ENCODE measurements around the gene SCARB1. TPM values are rescaled to one million over a fixed set of nuclear protein-coding genes. Genes with fewer than 3 reads are reported as not detected.
"Not testable (repeated sequence)": the region's sequence is repeated elsewhere in the genome, so short reads cannot be mapped to it uniquely, and the experiment has no call there.

Gene SCARB1
- total and polyA plus RNA-seq, 2 experiments from 2014 or later = 50.4 to 90.0 TPM

DNA sequence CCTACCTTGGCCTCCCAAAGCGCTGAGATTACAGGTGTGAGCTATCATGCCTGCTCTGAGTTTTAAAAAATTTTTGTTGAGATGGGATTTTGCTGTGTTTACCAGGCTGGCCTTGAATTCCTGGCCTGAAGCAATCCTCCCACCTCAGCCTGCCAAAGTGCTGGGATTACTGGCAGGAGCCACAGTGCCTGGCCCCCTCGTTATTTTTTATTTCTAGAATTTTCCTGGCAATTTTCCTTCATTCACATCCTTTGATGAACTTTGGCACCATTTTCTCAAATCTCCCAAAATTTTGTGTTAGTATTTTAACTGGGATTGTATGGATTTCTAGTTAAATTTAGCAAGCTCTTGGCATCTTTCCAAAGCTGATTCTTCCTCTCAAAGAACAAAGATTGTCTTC is 24.6 kb upstream of the SCARB1 start:
- H3K27ac ChIP-seq = no peak overlapping the region
- H3K27me3 ChIP-seq = no peaks in the 10 kb centered on the region
- WGBS (ENCODE audit: low lambda C conversion rate, missing lambda C conversion rate) = 76% methylated on average over 2 of the region's 2 CpGs
- H2AFZ ChIP-seq = no peak overlapping the region
- H3K79me2 ChIP-seq = no peaks in the 10 kb centered on the region
- H4K20me1 ChIP-seq (ENCODE audit: insufficient read depth, poor library complexity, severe bottlenecking) = no peaks in the 10 kb centered on the region
- H3K36me3 ChIP-seq (replicated peaks; ENCODE audit: insufficient read depth, low read depth) = no peaks in the 10 kb centered on the region
- H3K9me3 ChIP-seq (ENCODE audit: low read depth) = no peaks in the 10 kb centered on the region
- no peak for DNase-seq (ENCODE audit: low spot score)
- no peak overlapping the region for H3K4me2 ChIP-seq
- no peaks in the 10 kb centered on the region for H3K9me2 ChIP-seq (replicated peaks; ENCODE audit: insufficient read depth)
- TF ChIP-seq, protein P1, sequence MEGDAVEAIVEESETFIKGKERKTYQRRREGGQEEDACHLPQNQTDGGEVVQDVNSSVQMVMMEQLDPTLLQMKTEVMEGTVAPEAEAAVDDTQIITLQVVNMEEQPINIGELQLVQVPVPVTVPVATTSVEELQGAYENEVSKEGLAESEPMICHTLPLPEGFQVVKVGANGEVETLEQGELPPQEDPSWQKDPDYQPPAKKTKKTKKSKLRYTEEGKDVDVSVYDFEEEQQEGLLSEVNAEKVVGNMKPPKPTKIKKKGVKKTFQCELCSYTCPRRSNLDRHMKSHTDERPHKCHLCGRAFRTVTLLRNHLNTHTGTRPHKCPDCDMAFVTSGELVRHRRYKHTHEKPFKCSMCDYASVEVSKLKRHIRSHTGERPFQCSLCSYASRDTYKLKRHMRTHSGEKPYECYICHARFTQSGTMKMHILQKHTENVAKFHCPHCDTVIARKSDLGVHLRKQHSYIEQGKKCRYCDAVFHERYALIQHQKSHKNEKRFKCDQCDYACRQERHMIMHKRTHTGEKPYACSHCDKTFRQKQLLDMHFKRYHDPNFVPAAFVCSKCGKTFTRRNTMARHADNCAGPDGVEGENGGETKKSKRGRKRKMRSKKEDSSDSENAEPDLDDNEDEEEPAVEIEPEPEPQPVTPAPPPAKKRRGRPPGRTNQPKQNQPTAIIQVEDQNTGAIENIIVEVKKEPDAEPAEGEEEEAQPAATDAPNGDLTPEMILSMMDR (IDR thresholded peaks at IDR 0.05; ENCODE audit: poor library complexity) = no peak
- peaks cover 27% of the 10 kb centered on the region for H3K4me1 ChIP-seq (ENCODE audit: insufficient read depth)
- no peak overlapping the region for H3K4me3 ChIP-seq

DNA sequence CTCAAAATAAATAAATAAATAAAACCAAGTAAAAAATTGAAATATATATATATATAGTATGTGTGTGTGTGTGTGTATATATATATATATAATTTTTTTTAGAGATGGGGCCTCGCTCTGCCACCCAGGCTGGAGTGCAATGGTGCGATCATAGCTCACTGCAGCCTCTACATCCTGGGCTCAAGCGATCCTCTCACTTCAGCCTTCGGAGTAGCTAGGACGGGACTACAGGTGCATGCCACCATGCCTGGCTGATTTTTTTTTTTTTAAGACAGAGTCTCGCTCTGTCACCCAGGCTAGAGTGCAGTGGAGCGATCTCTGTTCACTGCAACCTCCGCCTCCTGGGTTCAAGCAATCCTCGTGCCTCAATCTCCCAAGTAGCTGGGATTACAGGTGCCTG is 24.1 kb upstream of the SCARB1 start:
- H3K27ac ChIP-seq; H4K20me1 ChIP-seq (ENCODE audit: insufficient read depth, poor library complexity, severe bottlenecking); H3K9me3 ChIP-seq (ENCODE audit: low read depth); H3K4me2 ChIP-seq; H3K79me2 ChIP-seq; H3K9me2 ChIP-seq (replicated peaks; ENCODE audit: insufficient read depth); H3K4me3 ChIP-seq; H3K27me3 ChIP-seq; H2AFZ ChIP-seq; H3K36me3 ChIP-seq (replicated peaks; ENCODE audit: insufficient read depth, low read depth); DNase-seq (ENCODE audit: low spot score): not testable (repeated sequence)
- H3K4me1 ChIP-seq (ENCODE audit: insufficient read depth) = peaks cover 27% of the 10 kb centered on the region
- WGBS (ENCODE audit: low lambda C conversion rate, missing lambda C conversion rate) = 98% methylated on average over 9 of the region's 9 CpGs

DNA sequence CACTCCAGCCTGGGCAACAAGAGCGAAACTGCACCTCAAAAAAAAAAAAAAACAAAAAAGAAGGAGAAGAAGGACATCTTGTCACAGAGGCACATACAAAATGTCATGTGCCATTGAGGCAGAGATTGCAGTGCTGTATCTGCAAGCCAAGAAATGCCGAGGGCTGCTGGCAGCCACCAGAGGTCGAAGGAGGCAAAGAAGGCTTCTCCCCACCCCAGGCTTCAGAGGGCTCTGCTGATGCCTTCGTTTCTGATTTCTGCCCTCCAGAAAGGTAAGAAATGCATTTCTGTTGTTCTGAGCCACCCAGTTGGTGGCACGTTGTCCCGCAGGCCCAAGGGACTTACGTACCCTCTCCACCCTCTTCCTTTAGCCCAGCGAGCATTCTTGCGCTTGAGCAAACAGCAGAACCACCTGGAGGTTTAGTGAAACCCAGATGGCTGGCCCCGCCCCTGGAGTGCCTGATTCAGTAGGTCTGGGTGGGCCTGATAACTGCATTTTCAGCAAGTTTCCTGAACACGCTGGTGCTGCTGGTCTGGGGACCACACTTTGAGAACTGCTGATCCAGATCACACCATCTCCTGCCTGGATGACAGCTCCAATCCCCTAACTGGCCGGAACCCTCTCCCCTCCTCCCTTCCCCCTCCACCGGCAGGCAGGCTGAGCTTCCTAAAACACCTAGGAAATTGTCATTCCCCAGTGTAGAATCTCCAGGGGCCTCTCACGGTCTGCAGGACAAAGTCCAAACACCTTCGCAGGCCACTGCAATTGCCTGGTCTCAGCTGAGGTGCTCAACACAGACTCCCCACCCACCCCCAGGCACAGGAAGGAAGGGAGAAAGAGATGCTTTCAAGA is 21.1 kb upstream of the SCARB1 start:
- no peaks in the 10 kb centered on the region for H3K9me2 ChIP-seq (replicated peaks; ENCODE audit: insufficient read depth)
- H3K27ac ChIP-seq = peak overlapping the region; percentile 77
- H2AFZ ChIP-seq = peak overlapping the region; percentile 0
- H3K27me3 ChIP-seq = no peaks in the 10 kb centered on the region
- no peaks in the 10 kb centered on the region for H3K36me3 ChIP-seq (replicated peaks; ENCODE audit: insufficient read depth, low read depth)
- WGBS (ENCODE audit: low lambda C conversion rate, missing lambda C conversion rate) = 31% methylated on average over 13 of the region's 15 CpGs
- no peaks in the 10 kb centered on the region for H4K20me1 ChIP-seq (ENCODE audit: insufficient read depth, poor library complexity, severe bottlenecking)
- TF ChIP-seq, protein P1 (IDR thresholded peaks at IDR 0.05; ENCODE audit: poor library complexity) = no peak
- TF ChIP-seq EZH2 (IDR thresholded peaks at IDR 0.05; ENCODE audit: borderline replicate concordance) (no peak), EZH2phosphoT487 (IDR thresholded peaks at IDR 0.05; ENCODE audit: low read depth, severe bottlenecking, unreplicated experiment) (no peak)
- no peaks in the 10 kb centered on the region for H3K79me2 ChIP-seq
- H3K9me3 ChIP-seq (ENCODE audit: low read depth) = no peaks in the 10 kb centered on the region
- H3K4me3 ChIP-seq = no peak overlapping the region
- H3K4me2 ChIP-seq = peak overlapping the region; percentile 40
- H3K4me1 ChIP-seq (ENCODE audit: insufficient read depth) = peaks cover 27% of the 10 kb centered on the region
- DNase-seq (ENCODE audit: low spot score) = peak; percentile 88

DNA sequence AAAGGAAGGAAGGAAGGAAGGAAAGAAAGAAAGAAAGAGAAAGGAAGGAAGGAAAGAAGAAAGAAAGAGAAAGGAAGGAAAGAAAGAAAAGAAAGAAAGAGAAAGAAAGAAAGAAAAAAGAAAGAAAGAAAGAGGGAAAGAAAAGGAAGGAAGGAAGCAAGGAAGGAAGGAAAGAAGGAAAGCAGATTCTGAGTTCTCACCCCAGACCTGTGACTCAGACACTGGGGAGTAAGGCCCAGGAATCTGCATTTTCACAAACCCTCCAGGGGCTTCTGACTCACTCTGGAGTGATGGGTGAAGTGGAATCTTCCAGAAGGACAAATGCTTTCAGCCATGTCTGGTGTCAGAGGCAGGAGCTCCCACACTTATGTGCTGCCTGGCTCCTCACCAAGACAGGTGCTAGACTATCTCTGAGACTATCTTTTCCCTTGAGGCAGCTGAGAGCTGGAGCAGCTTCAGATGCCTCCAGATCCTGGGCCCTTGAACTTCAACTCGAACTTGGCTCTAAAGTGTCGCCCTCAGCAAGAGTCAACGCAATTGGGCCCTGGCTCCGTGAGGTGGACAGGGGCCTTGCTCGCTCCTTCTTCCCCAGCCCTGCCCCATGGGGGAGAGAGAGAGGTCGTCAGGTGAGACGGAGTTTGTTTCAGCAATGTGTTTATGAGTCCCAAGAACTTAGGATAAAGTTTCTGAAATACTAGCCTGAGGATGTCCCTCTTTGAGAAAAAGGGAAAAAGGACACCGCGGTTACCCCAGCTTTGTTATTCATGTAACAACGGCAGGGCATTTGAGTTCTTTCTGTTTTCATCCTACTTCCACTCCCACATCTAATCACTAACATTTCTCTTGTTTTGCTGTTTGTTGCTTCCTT is 19.8 kb upstream of the SCARB1 start:
- Histone ChIP-seq H3K27ac (peak overlapping the region; percentile 77), H3K4me1 (ENCODE audit: insufficient read depth) (peaks cover 27% of the 10 kb centered on the region), H3K27me3 (no peaks in the 10 kb centered on the region), H3K4me3 (no peak overlapping the region), H3K36me3 (replicated peaks; ENCODE audit: insufficient read depth, low read depth) (no peaks in the 10 kb centered on the region), H3K4me2 (no peak overlapping the region), H3K9me2 (replicated peaks; ENCODE audit: insufficient read depth) (no peaks in the 10 kb centered on the region), H3K79me2 (no peaks in the 10 kb centered on the region), H4K20me1 (ENCODE audit: insufficient read depth, poor library complexity, severe bottlenecking) (no peaks in the 10 kb centered on the region), H2AFZ (no peak overlapping the region), H3K9me3 (ENCODE audit: low read depth) (no peaks in the 10 kb centered on the region)
- TF ChIP-seq, protein P1 (IDR thresholded peaks at IDR 0.05; ENCODE audit: poor library complexity) = no peak
- TF ChIP-seq EZH2 (IDR thresholded peaks at IDR 0.05; ENCODE audit: borderline replicate concordance) (no peak), EZH2phosphoT487 (IDR thresholded peaks at IDR 0.05; ENCODE audit: low read depth, severe bottlenecking, unreplicated experiment) (no peak)
- WGBS (ENCODE audit: low lambda C conversion rate, missing lambda C conversion rate) = 70% methylated on average over 10 of the region's 10 CpGs
- DNase-seq (ENCODE audit: low spot score) = no peak
